ENCODE data around the gene GPHA2.

GRCh38 chr11:64911142-64911541, 24.6 kb downstream of the GPHA2 start:
- no peak for TF ChIP-seq YY1 (IDR thresholded peaks at IDR 0.05; ENCODE audit: low read depth)
- TF ChIP-seq CREB1 (IDR thresholded peaks at IDR 0.05; ENCODE audit: low read depth), result no peak
- TF ChIP-seq USF1 (IDR thresholded peaks at IDR 0.05), result no peak
- no peak for TF ChIP-seq TAF1 (IDR thresholded peaks at IDR 0.05; ENCODE audit: low read depth)
- TF ChIP-seq EP300 (IDR thresholded peaks at IDR 0.05; ENCODE audit: borderline replicate concordance), result no peak
- no peak for TF ChIP-seq EGR1 (IDR thresholded peaks at IDR 0.05)
- TF ChIP-seq REST (IDR thresholded peaks at IDR 0.05; ENCODE audit: low read depth), result no peak
- TF ChIP-seq RAD21 (IDR thresholded peaks at IDR 0.05; ENCODE audit: low read depth), result no peak
- no peak for TF ChIP-seq MAX (IDR thresholded peaks at IDR 0.05)
- no peak for TF ChIP-seq CEBPB (IDR thresholded peaks at IDR 0.05)
- TF ChIP-seq FOXM1 (IDR thresholded peaks at IDR 0.05; ENCODE audit: borderline replicate concordance, low read depth), result no peak
- TF ChIP-seq TCF12 (IDR thresholded peaks at IDR 0.05; ENCODE audit: low read depth), result no peak
- TF ChIP-seq TEAD4 (IDR thresholded peaks at IDR 0.05), result no peak
